Panc1 (cell line): ENCODE data around the gene CLEC9A. TPM values are rescaled to one million over a fixed set of nuclear protein-coding genes. Genes with fewer than 3 reads are reported as not detected.

Experiments used
- ATAC-seq: fragments of 200-7000 bp; cut with Tn5 transposase; 2 replicates; pipeline ENCODE4 v1.9.1; 2020; ENCODE audit warnings: mild to moderate bottlenecking, moderate library complexity
- BruUV-seq: library from RNA; stranded (reverse); fragments of 400-500 nt; replicated peaks from 2 replicates; lab custom pipeline; 2021; lab: Mats Ljungman, UMichigan
- CTCF ChIA-PET: fragments of 300-600 bp; sonication (Branson Sonifier 250); formaldehyde crosslinking; loops from one replicate; lab custom pipeline; 2022; ENCODE audit warnings: antibody characterized with exemption; lab: Charles Lee
- POLR2A ChIA-PET: fragments of 300-600 bp; sonication (Branson Sonifier 250); formaldehyde crosslinking; loops from one replicate; lab custom pipeline; 2022; ENCODE audit warnings: antibody characterized with exemption; lab: Charles Lee
- DNase-seq: peaks from one replicate; pipeline ENCODE4 v3.0.0-alpha.2; 2010; ENCODE audit warnings: low read depth, low spot score
- H3K27ac ChIP-seq: 2 replicates; pipeline ENCODE4 v1.5.1; 2011; ENCODE audit warnings: mild to moderate bottlenecking, low read length, inconsistent platforms
- H3K27me3 ChIP-seq: fragments of 200-500 bp; sonication (Bioruptor generic); 2 replicates; pipeline ENCODE4 v1.6.0; 2014; ENCODE audit warnings: low read length, inconsistent platforms; ENCODE audit not compliant: control insufficient read depth, insufficient read depth
- H3K36me3 ChIP-seq: fragments of 200-500 bp; sonication (Bioruptor generic); 2 replicates; pipeline ENCODE4 v1.5.1; 2014; ENCODE audit warnings: inconsistent platforms, mild to moderate bottlenecking, low read length, moderate library complexity; ENCODE audit not compliant: control insufficient read depth, insufficient read depth
- H3K4me1 ChIP-seq: 2 replicates; pipeline ENCODE4 v1.5.1; 2011; ENCODE audit warnings: inconsistent platforms, mild to moderate bottlenecking, low read length, moderate library complexity; ENCODE audit not compliant: control insufficient read depth, insufficient read depth
- H3K4me3 ChIP-seq, 2 experiments: 2 replicates each; pipeline ENCODE4 v1.5.1; 2011 to 2012; ENCODE audit warnings: low read depth in 2 of 2, low read length in 2 of 2, mild to moderate bottlenecking in 2 of 2, inconsistent platforms in 1 of 2, moderate library complexity in 1 of 2
- H3K9me3 ChIP-seq: fragments of 200-500 bp; sonication (Bioruptor generic); 2 replicates; pipeline ENCODE4 v1.5.1; 2014; ENCODE audit warnings: low read depth, mild to moderate bottlenecking, inconsistent platforms, low read length, moderate library complexity; ENCODE audit not compliant: control insufficient read depth, insufficient read depth
- POLR2AphosphoS5 ChIP-seq: IDR thresholded peaks from 2 replicates; pipeline ENCODE4 v1.6.1; 2012; ENCODE audit warnings: mild to moderate bottlenecking, low read depth, low read length, moderate library complexity
- SIN3A ChIP-seq: IDR thresholded peaks from 2 replicates; pipeline ENCODE4 v1.6.1; 2012; ENCODE audit warnings: low read depth, mild to moderate bottlenecking, low read length, moderate library complexity, borderline replicate concordance; ENCODE audit not compliant: insufficient read depth
- TCF7L2 ChIP-seq: IDR thresholded peaks from 2 replicates; pipeline ENCODE4 v1.6.1; 2011; ENCODE audit warnings: mild to moderate bottlenecking, low read depth, low read length, inconsistent platforms
- in situ Hi-C: cut with HindIII; loops from 2 replicates; pipeline ENCODE4 v1.10.0; 2016; ENCODE audit warnings: low sequenced_read_pairs, low pct_unique_long_range_greater_than_20kb
- intact Hi-C: fragments of 100-400 bp; cut with micrococcal nuclease; formaldehyde crosslinking; loops from one replicate; pipeline ENCODE4 v1.10.0; 2022; ENCODE audit not compliant: unreplicated experiment
- total RNA-seq: library from RNA; stranded (reverse); gene quantifications from one replicate; pipeline ENCODE4 v1.2.1, GENCODE V29; 2021; ENCODE audit not compliant: unreplicated experiment
- TF ChIP-seq, protein P1 (sequence below), 2 experiments: IDR thresholded peaks; 2 replicates each; pipeline ENCODE4 v1.6.1; 2011 to 2012; ENCODE audit warnings: low read depth in 2 of 2, control low read depth in 1 of 2, low read length in 1 of 2, mild to moderate bottlenecking in 1 of 2, moderate library complexity in 1 of 2; ENCODE audit not compliant: insufficient read depth in 1 of 2
- TF ChIP-seq, protein P2 (sequence below): fragments of 450-650 bp; IDR thresholded peaks from 2 replicates; pipeline ENCODE4 v1.5.1; 2017; ENCODE audit warnings: mild to moderate bottlenecking

The CLEC9A gene
- total RNA-seq, 1 experiment from 2014 or later, result not detected

DNA sequence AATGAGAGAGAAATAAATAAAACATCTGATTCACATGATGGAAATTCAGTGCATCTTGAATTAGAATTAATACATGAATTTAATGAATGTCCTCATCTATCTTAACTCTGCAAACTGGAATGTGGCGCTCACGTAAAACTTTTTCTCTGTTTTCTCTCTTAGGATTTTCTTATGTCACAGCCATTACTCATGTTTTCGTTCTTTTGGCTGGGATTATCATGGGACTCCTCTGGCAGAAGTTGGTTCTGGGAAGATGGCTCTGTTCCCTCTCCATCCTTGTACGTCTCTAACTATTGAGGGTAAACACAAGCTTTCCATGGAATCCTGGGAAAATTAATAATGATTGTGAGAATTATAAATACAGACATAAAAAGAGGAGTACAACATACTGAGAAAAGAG lies 15.0 kb upstream of the CLEC9A start:
- H3K9me3 ChIP-seq, result no peaks in the 10 kb centered on the region
- H3K4me3 ChIP-seq, result no peak overlapping the region
- CTCF ChIA-PET, result no interaction called here
- intact Hi-C loops (loop anchor here (10.0 kb wide), 1 partner anchor 261 kb away; no protein-coding TSS in a partner anchor), in situ Hi-C loops (no loop called here)
- POLR2A ChIA-PET, result no interaction called here
- H3K36me3 ChIP-seq, result no peaks in the 10 kb centered on the region
- TF ChIP-seq, protein P1, sequence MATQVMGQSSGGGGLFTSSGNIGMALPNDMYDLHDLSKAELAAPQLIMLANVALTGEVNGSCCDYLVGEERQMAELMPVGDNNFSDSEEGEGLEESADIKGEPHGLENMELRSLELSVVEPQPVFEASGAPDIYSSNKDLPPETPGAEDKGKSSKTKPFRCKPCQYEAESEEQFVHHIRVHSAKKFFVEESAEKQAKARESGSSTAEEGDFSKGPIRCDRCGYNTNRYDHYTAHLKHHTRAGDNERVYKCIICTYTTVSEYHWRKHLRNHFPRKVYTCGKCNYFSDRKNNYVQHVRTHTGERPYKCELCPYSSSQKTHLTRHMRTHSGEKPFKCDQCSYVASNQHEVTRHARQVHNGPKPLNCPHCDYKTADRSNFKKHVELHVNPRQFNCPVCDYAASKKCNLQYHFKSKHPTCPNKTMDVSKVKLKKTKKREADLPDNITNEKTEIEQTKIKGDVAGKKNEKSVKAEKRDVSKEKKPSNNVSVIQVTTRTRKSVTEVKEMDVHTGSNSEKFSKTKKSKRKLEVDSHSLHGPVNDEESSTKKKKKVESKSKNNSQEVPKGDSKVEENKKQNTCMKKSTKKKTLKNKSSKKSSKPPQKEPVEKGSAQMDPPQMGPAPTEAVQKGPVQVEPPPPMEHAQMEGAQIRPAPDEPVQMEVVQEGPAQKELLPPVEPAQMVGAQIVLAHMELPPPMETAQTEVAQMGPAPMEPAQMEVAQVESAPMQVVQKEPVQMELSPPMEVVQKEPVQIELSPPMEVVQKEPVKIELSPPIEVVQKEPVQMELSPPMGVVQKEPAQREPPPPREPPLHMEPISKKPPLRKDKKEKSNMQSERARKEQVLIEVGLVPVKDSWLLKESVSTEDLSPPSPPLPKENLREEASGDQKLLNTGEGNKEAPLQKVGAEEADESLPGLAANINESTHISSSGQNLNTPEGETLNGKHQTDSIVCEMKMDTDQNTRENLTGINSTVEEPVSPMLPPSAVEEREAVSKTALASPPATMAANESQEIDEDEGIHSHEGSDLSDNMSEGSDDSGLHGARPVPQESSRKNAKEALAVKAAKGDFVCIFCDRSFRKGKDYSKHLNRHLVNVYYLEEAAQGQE (IDR thresholded peaks at IDR 0.05; ENCODE audit: insufficient read depth in 1 of 2, low read depth in 2 of 2, low read length in 1 of 2), result no peak
- no peak for TF ChIP-seq TCF7L2
- TF ChIP-seq, protein P2, sequence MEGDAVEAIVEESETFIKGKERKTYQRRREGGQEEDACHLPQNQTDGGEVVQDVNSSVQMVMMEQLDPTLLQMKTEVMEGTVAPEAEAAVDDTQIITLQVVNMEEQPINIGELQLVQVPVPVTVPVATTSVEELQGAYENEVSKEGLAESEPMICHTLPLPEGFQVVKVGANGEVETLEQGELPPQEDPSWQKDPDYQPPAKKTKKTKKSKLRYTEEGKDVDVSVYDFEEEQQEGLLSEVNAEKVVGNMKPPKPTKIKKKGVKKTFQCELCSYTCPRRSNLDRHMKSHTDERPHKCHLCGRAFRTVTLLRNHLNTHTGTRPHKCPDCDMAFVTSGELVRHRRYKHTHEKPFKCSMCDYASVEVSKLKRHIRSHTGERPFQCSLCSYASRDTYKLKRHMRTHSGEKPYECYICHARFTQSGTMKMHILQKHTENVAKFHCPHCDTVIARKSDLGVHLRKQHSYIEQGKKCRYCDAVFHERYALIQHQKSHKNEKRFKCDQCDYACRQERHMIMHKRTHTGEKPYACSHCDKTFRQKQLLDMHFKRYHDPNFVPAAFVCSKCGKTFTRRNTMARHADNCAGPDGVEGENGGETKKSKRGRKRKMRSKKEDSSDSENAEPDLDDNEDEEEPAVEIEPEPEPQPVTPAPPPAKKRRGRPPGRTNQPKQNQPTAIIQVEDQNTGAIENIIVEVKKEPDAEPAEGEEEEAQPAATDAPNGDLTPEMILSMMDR, result no peak
- no peak for TF ChIP-seq SIN3A
- no peak for TF ChIP-seq POLR2AphosphoS5
- BruUV-seq, result no TSS peak
- H3K27me3 ChIP-seq, result no peaks in the 10 kb centered on the region; the same call in 1 of the 2 replicates
- ATAC-seq (no peak), DNase-seq (no peak)
- H3K4me1 ChIP-seq, result no peaks in the 10 kb centered on the region
- no peak overlapping the region for H3K27ac ChIP-seq

DNA sequence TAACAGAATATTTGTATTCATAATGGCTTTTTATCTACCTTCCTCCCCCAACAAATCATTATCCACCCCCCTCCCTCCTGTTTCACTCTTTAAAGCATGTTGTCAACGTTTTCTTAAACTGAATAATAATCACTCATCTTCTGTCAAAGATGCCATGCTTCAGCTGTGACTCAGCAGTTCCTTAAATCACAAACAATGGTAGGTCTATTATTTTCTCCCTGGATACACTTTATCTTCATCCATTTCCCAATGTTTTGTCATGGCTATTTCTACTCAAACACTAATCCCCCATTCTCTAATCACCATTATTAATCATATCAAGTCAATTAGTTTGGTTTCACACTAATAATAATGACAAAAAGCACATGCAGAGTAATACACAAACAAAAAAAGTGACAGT lies 13.6 kb upstream of the CLEC9A start:
- DNase-seq (no peak), ATAC-seq (no peak)
- Histone ChIP-seq H3K27ac (no peak overlapping the region), H3K27me3 (no peaks in the 10 kb centered on the region; the same call in 1 of the 2 replicates), H3K4me1 (no peaks in the 10 kb centered on the region), H3K9me3 (no peaks in the 10 kb centered on the region), H3K4me3 (no peak overlapping the region), H3K36me3 (no peaks in the 10 kb centered on the region)
- TF ChIP-seq TCF7L2 (no peak), SIN3A (no peak)
- in situ Hi-C loops, result no loop called here
- no TSS peak for BruUV-seq
- intact Hi-C loops, result loop anchor here (10.0 kb wide), 1 partner anchor 262 kb away; no protein-coding TSS in a partner anchor
- ChIA-PET POLR2A (no interaction called here), CTCF (no interaction called here)

DNA sequence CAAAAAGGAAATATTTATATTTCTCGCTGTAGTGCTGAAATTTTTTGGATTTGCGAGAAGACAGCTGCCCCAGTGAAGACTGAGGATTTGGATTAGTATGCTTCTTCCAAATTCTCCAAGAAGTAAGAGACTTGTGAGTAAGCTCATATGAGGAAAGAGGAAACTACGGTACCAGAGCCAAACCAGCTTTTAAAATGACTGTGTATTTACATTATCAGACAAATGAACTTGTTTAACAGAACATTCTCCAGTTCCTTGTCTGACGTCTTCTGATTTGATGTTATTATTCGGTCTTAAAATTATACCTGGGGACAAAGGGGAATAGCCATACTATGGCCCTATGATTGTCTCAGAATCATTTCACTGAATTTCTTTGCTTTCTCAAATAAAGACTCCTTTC lies 12.1 kb upstream of the CLEC9A start:
- TF ChIP-seq, protein P1 (IDR thresholded peaks at IDR 0.05; ENCODE audit: insufficient read depth in 1 of 2, low read depth in 2 of 2, low read length in 1 of 2), result no peak
- no peak for TF ChIP-seq TCF7L2
- no peak for TF ChIP-seq SIN3A
- no peak for TF ChIP-seq POLR2AphosphoS5
- TF ChIP-seq, protein P2, result no peak
- ChIA-PET CTCF (no interaction called here), POLR2A (no interaction called here)
- DNase-seq (no peak), ATAC-seq (no peak)
- no peaks in the 10 kb centered on the region for H3K27me3 ChIP-seq
- no peaks in the 10 kb centered on the region for H3K9me3 ChIP-seq
- no peaks in the 10 kb centered on the region for H3K4me1 ChIP-seq
- H3K36me3 ChIP-seq, result no peaks in the 10 kb centered on the region
- no TSS peak for BruUV-seq
- no peak overlapping the region for H3K27ac ChIP-seq
- no peak overlapping the region for H3K4me3 ChIP-seq
- in situ Hi-C loops, result no loop called here
- intact Hi-C loops, result loop anchor here (10.0 kb wide), 1 partner anchor 264 kb away; no protein-coding TSS in a partner anchor
